NCI-H1048 (cell line): ENCODE data around the gene CPNE4.

Experiments used
- DNase-seq: peaks from one replicate; lab custom pipeline; 2025; lab: John Stamatoyannopoulos, UW

The CPNE4 gene

GRCh38 chr3:131735116-131735515, 299.7 kb downstream of the CPNE4 start:
- no peak for DNase-seq

GRCh38 chr3:131733086-131733841, 301.6 kb downstream of the CPNE4 start:
- DNase-seq = no peak

GRCh38 chr3:131731709-131732108, 303.1 kb downstream of the CPNE4 start:
- no peak for DNase-seq

GRCh38 chr3:131730581-131730980, 304.2 kb downstream of the CPNE4 start:
- DNase-seq = no peak

- no peak for DNase-seq
Measured at GRCh38 chr3:131729643-131730017, 305.2 kb downstream of the CPNE4 start.

- no peak for DNase-seq
Measured at GRCh38 chr3:131728898-131729642, 305.7 kb downstream of the CPNE4 start.

GRCh38 chr3:131725414-131725813, 309.4 kb downstream of the CPNE4 start:
- no peak for DNase-seq

- DNase-seq = no peak
Measured at GRCh38 chr3:131723343-131723742, 311.5 kb downstream of the CPNE4 start.

GRCh38 chr3:131717493-131717892, 317.3 kb downstream of the CPNE4 start:
- DNase-seq = no peak

GRCh38 chr3:131716943-131717342, 317.9 kb downstream of the CPNE4 start:
- DNase-seq = no peak

- DNase-seq = no peak
Measured at GRCh38 chr3:131716007-131716406, 318.8 kb downstream of the CPNE4 start.

GRCh38 chr3:131714585-131715220, 320.1 kb downstream of the CPNE4 start:
- no peak for DNase-seq

GRCh38 chr3:131713416-131714123, 321.2 kb downstream of the CPNE4 start:
- DNase-seq = no peak

GRCh38 chr3:131712662-131713061, 322.2 kb downstream of the CPNE4 start:
- no peak for DNase-seq

- DNase-seq = no peak
Measured at GRCh38 chr3:131711114-131711768, 323.6 kb downstream of the CPNE4 start.

- DNase-seq = no peak
Measured at GRCh38 chr3:131708241-131708640, 326.6 kb downstream of the CPNE4 start.

GRCh38 chr3:131705558-131706051, 329.2 kb downstream of the CPNE4 start:
- DNase-seq = no peak

GRCh38 chr3:131705099-131705498, 329.7 kb downstream of the CPNE4 start:
- DNase-seq = no peak

- no peak for DNase-seq
Measured at GRCh38 chr3:131704098-131704497, 330.7 kb downstream of the CPNE4 start.

- DNase-seq = no peak
Measured at GRCh38 chr3:131702146-131702545, 332.7 kb downstream of the CPNE4 start.

- no peak for DNase-seq
Measured at GRCh38 chr3:131701153-131701770, 333.6 kb downstream of the CPNE4 start.
